ENCODE results near the gene TWF2. TPM values are rescaled to one million over a fixed set of nuclear protein-coding genes. Genes with fewer than 3 reads are reported as not detected.

The TWF2 gene
- total RNA-seq, 4 donors from 2014 or later = 59.2 to 72.9 (median 60.4) TPM

- TF ChIP-seq POLR2A (IDR thresholded peaks at IDR 0.05) (no peak), EP300 (IDR thresholded peaks at IDR 0.05) (no peak), CTCF (IDR thresholded peaks at IDR 0.05) (no peak)
- Histone ChIP-seq H3K9me3 (no peaks in the 10 kb centered on the region), H3K36me3 (peaks cover 0 to 77% (median 25%) of the 10 kb centered on the region in 3 donors), H3K4me3 (no peak overlapping the region), H3K27ac (peak overlapping the region in 1 of 4 donors; percentile 20), H3K27me3 (no peaks in the 10 kb centered on the region), H3K4me1 (peaks cover 0 to 57% (median 18%) of the 10 kb centered on the region in 4 donors)
- DNase-seq (ENCODE audit: low spot score in 2 of 2) = no peak
- 75 to 79% methylated on average over 27 to 28 of the region's 28 CpGs for WGBS, 2 donors
These were observed 6.5 kb downstream of the TWF2 start for GRCh38 chr3:52232279-52233107.

- peak; percentile 45 to 60 for DNase-seq (ENCODE audit: low spot score in 2 of 2)
- Histone ChIP-seq H3K36me3 (peaks cover 0 to 84% (median 25%) of the 10 kb centered on the region in 3 donors), H3K4me1 (peaks cover 0 to 49% (median 10%) of the 10 kb centered on the region in 4 donors), H3K27ac (peak overlapping the region in 1 of 4 donors; percentile 5), H3K27me3 (no peaks in the 10 kb centered on the region), H3K4me3 (no peak overlapping the region), H3K9me3 (no peaks in the 10 kb centered on the region)
- 65 to 68% methylated on average over 22 to 30 of the region's 34 CpGs for WGBS, 2 donors
- TF ChIP-seq CTCF (IDR thresholded peaks at IDR 0.05) (peak; percentile 73 to 92 (median 90)), POLR2A (IDR thresholded peaks at IDR 0.05) (no peak), EP300 (IDR thresholded peaks at IDR 0.05) (peak in 1 of 2 donors; percentile 17)
These were observed 7.3 kb downstream of the TWF2 start for GRCh38 chr3:52231502-52232278.

GRCh38 chr3:52230889-52231499 is 8.0 kb downstream of the TWF2 start:
- Histone ChIP-seq H3K36me3 (peaks cover 0 to 84% (median 25%) of the 10 kb centered on the region in 3 donors), H3K27ac (no peak overlapping the region), H3K4me1 (peaks cover 0 to 42% (median 8%) of the 10 kb centered on the region in 4 donors), H3K27me3 (no peaks in the 10 kb centered on the region), H3K9me3 (no peaks in the 10 kb centered on the region), H3K4me3 (no peak overlapping the region)
- 79 to 91% methylated on average over 16 of the region's 16 CpGs for WGBS, 2 donors
- DNase-seq (ENCODE audit: low spot score in 2 of 2) = no peak
- no peak for TF ChIP-seq EP300 (IDR thresholded peaks at IDR 0.05)
- no peak for TF ChIP-seq CTCF (IDR thresholded peaks at IDR 0.05)
- TF ChIP-seq POLR2A (IDR thresholded peaks at IDR 0.05) = no peak

GRCh38 chr3:52230461-52230860 is 8.5 kb downstream of the TWF2 start:
- no peaks in the 10 kb centered on the region for H3K9me3 ChIP-seq
- no peak overlapping the region for H3K4me3 ChIP-seq
- no peak for TF ChIP-seq EP300 (IDR thresholded peaks at IDR 0.05)
- no peak for TF ChIP-seq POLR2A (IDR thresholded peaks at IDR 0.05)
- TF ChIP-seq CTCF (IDR thresholded peaks at IDR 0.05) = no peak
- peaks cover 0 to 36% (median 4%) of the 10 kb centered on the region in 4 donors for H3K4me1 ChIP-seq
- 84 to 89% methylated on average over 6 of the region's 6 CpGs for WGBS, 2 donors
- no peak overlapping the region for H3K27ac ChIP-seq
- H3K36me3 ChIP-seq = peaks cover 0 to 84% (median 25%) of the 10 kb centered on the region in 3 donors
- no peaks in the 10 kb centered on the region for H3K27me3 ChIP-seq
- DNase-seq (ENCODE audit: low spot score in 2 of 2) = no peak

Measured in tibial nerve (tissue), 4 donors.